ENCODE results near the gene GRAP2. TPM values are rescaled to one million over a fixed set of nuclear protein-coding genes. Genes with fewer than 3 reads are reported as not detected.

The GRAP2 gene
- total and polyA plus RNA-seq, 9 of the 15 experiments (the other 6 are each of a cell fraction or from before 2014, with no cell fraction given) = 4.8 to 88.7 (median 60.4) TPM

- TF ChIP-seq RFX1 (IDR thresholded peaks at IDR 0.05) (0 out of 2 replicates have a peak, but pooled peaks have one; percentile 33), VEZF1 (CRISPR knock-in tag; IDR thresholded peaks at IDR 0.05) (0 out of 2 replicates have a peak, but pooled peaks have one; percentile 45), ZNF77 (CRISPR knock-in tag; IDR thresholded peaks at IDR 0.05) (no peak), HEY1 (CRISPR knock-in tag; IDR thresholded peaks at IDR 0.05; ENCODE audit: borderline replicate concordance) (no peak), BACH1 (tag; IDR thresholded peaks at IDR 0.05) (0 out of 2 replicates have a peak, but pooled peaks have one; percentile 33)
Observed at GRCh38 chr22:39967103-39967829, 66.4 kb downstream of the GRAP2 start (continued).

GRCh38 chr22:39967996-39968972 is 67.4 kb downstream of the GRAP2 start:
- Histone ChIP-seq H3K79me2 (ENCODE audit: control insufficient read depth, insufficient read depth, low read length) (0 out of 3 replicates have a peak, but pooled peaks cover 2% of the 10 kb centered on the region), H3K27me3 (ENCODE audit: control insufficient read depth in 2 of 2, insufficient read depth in 2 of 2, low read length in 2 of 2) (no peaks in the 10 kb centered on the region), H3K4me2 (ENCODE audit: insufficient read depth, low read length) (no peak overlapping the region), H3K4me1 (replicated peaks in 1 of 2; ENCODE audit: control insufficient read depth in 2 of 2, insufficient read depth in 2 of 2, low read length in 2 of 2) (peaks cover 12 to 31% of the 10 kb centered on the region in 2 experiments), H3K36me3 (ENCODE audit: control insufficient read depth, insufficient read depth, low read length) (peaks cover 96% of the 10 kb centered on the region), H2AFZ (ENCODE audit: low read depth, low read length) (no peak overlapping the region), H3K9me3 (replicated peaks; ENCODE audit: control insufficient read depth, insufficient read depth, low read depth, low read length) (no peaks in the 10 kb centered on the region), H3K27ac (ENCODE audit: extremely low read depth, low read depth, low read length) (no peak overlapping the region), H3K9me1 (ENCODE audit: control insufficient read depth, insufficient read depth, low read length) (no peaks in the 10 kb centered on the region), H4K20me1 (replicated peaks; ENCODE audit: control insufficient read depth, insufficient read depth, low read length) (no peaks in the 10 kb centered on the region), H3K4me3 (no peak overlapping the region), H3K9ac (ENCODE audit: insufficient read depth in 1 of 2, low read depth in 2 of 2, low read length in 2 of 2) (peak overlapping the region in 1 of 2 experiments; percentile 19; a peak in 1 of 4 replicates)
- CTCF ChIA-PET (ENCODE audit: low intra/inter-chr PET ratio) = no interaction called here
- POLR2A ChIA-PET = interaction anchor here (0.6 to 1.4 kb wide), 7 partner anchors 8 to 1784 kb away, joined by 3 to 4 read pairs (median 3); no protein-coding TSS in a partner anchor
- BruUV-seq (replicated peaks) = no TSS peak
- DNase-seq (ENCODE audit: extremely low read depth in 1 of 4, low spot score in 3 of 4) (no peak), ATAC-seq (no peak), FAIRE-seq (no peak)
- WGBS (ENCODE audit: insufficient coverage, low coverage, missing lambda C conversion rate) = 95% methylated on average over 10 of the region's 20 CpGs
- intact Hi-C loops (cut with micrococcal nuclease) (no loop called here), in situ Hi-C loops (cut with MboI) (no loop called here)
- TF ChIP-seq SUPT5H (IDR thresholded peaks at IDR 0.05) = peak; percentile 36; the same call in 1 of the 2 replicates
- no peak for TF ChIP-seq PYGO2 (tag; IDR thresholded peaks at IDR 0.05)
- no peak for TF ChIP-seq FOSL1 (tag; conservative IDR thresholded peaks at IDR 0.05)
- TF ChIP-seq POLR2AphosphoS2 (IDR thresholded peaks at IDR 0.05; ENCODE audit: low read length) = peak; percentile 79; the same call in 1 of the 2 replicates
- peak; percentile 52 for TF ChIP-seq RBFOX2 (IDR thresholded peaks at IDR 0.05; ENCODE audit: low read depth, low read length)
- peak; percentile 48 for TF ChIP-seq RBM22 (IDR thresholded peaks at IDR 0.05; ENCODE audit: low read depth, low read length, poor library complexity, severe bottlenecking)
- TF ChIP-seq ETV5 (CRISPR knock-in tag; IDR thresholded peaks at IDR 0.05; ENCODE audit: low read depth) = no peak
- no peak for TF ChIP-seq PCBP1 (IDR thresholded peaks at IDR 0.05; ENCODE audit: low read depth, low read length, poor library complexity, severe bottlenecking)
- TF ChIP-seq NUFIP1 (IDR thresholded peaks at IDR 0.05; ENCODE audit: partially characterized antibody) = no peak
- 0 out of 2 replicates have a peak, but pooled peaks have one; percentile 6 for TF ChIP-seq RFX1 (IDR thresholded peaks at IDR 0.05)
- peak; percentile 64 for TF ChIP-seq POLR2G (IDR thresholded peaks at IDR 0.05; ENCODE audit: low read depth, low read length)

Data from K562 (cell line).